Endothelial cell (in vitro differentiated cells): Measurements from ENCODE around the gene SNN. TPM values are rescaled to one million over a fixed set of nuclear protein-coding genes. Genes with fewer than 3 reads are reported as not detected.

ENCODE experiments used
- DNase-seq: peaks from one replicate; pipeline ENCODE4 v3.0.0; 2021; ENCODE audit warnings: low spot score
- H3K27ac Mint-ChIP-seq: one replicate; pipeline ENCODE4 v1.8.0; 2021; ENCODE audit warnings: mixed read lengths, inconsistent platforms; ENCODE audit not compliant: unreplicated experiment
- H3K27me3 Mint-ChIP-seq: one replicate; pipeline ENCODE4 v1.8.0; 2021; ENCODE audit warnings: mild to moderate bottlenecking, moderate library complexity, mixed read lengths, inconsistent platforms; ENCODE audit not compliant: unreplicated experiment
- H3K36me3 Mint-ChIP-seq: one replicate; pipeline ENCODE4 v1.8.0; 2021; ENCODE audit warnings: mild to moderate bottlenecking, low read depth, mixed read lengths, inconsistent platforms; ENCODE audit not compliant: unreplicated experiment
- H3K4me1 Mint-ChIP-seq: one replicate; pipeline ENCODE4 v1.8.0; 2021; ENCODE audit warnings: mild to moderate bottlenecking, mixed read lengths, inconsistent platforms; ENCODE audit not compliant: unreplicated experiment
- H3K4me3 Mint-ChIP-seq: one replicate; pipeline ENCODE4 v1.8.0; 2021; ENCODE audit warnings: mild to moderate bottlenecking, mixed read lengths, inconsistent platforms; ENCODE audit not compliant: unreplicated experiment
- H3K9me3 Mint-ChIP-seq: one replicate; pipeline ENCODE4 v1.8.0; 2021; ENCODE audit warnings: mixed read lengths, inconsistent platforms; ENCODE audit not compliant: unreplicated experiment
- CTCF ChIP-seq: fragments of 200-600 bp; sonication (generic); IDR thresholded peaks from one replicate; pipeline ENCODE4 v1.5.0; 2021; ENCODE audit warnings: antibody characterized with exemption; ENCODE audit not compliant: unreplicated experiment
- total RNA-seq: library from RNA; stranded (reverse); fragmentation: NEBNext Ultra II Directional; extraction: Animal tissue kit (Norgen Biotek cat#: 25700); gene quantifications from one replicate; pipeline ENCODE4 v1.2.1, GENCODE V29; 2021; ENCODE audit not compliant: unreplicated experiment

Gene SNN
- total RNA-seq, 1 donor from 2014 or later: 163 TPM

GRCh38 chr16:11687601-11688519 is 19.6 kb downstream of the SNN start:
- H3K4me3 Mint-ChIP-seq: no peak overlapping the region
- no peak for DNase-seq
- H3K4me1 Mint-ChIP-seq: no peaks in the 10 kb centered on the region
- TF ChIP-seq CTCF: no peak
- H3K9me3 Mint-ChIP-seq: no peaks in the 10 kb centered on the region
- peaks cover 38% of the 10 kb centered on the region for H3K36me3 Mint-ChIP-seq
- no peaks in the 10 kb centered on the region for H3K27me3 Mint-ChIP-seq
- H3K27ac Mint-ChIP-seq: no peak overlapping the region

GRCh38 chr16:11688520-11688886 is 20.2 kb downstream of the SNN start:
- no peak for DNase-seq
- peaks cover 40% of the 10 kb centered on the region for H3K36me3 Mint-ChIP-seq
- H3K27me3 Mint-ChIP-seq: no peaks in the 10 kb centered on the region
- no peaks in the 10 kb centered on the region for H3K9me3 Mint-ChIP-seq
- no peak overlapping the region for H3K4me3 Mint-ChIP-seq
- no peak for TF ChIP-seq CTCF
- H3K4me1 Mint-ChIP-seq: no peaks in the 10 kb centered on the region
- H3K27ac Mint-ChIP-seq: no peak overlapping the region

GRCh38 chr16:11689031-11689840 is 21.0 kb downstream of the SNN start:
- Mint-ChIP-seq H3K27me3 (no peaks in the 10 kb centered on the region), H3K9me3 (no peaks in the 10 kb centered on the region), H3K4me3 (no peak overlapping the region), H3K36me3 (peaks cover 34% of the 10 kb centered on the region), H3K4me1 (no peaks in the 10 kb centered on the region), H3K27ac (no peak overlapping the region)
- no peak for TF ChIP-seq CTCF
- no peak for DNase-seq

GRCh38 chr16:11691235-11691634 is 23.0 kb downstream of the SNN start:
- Mint-ChIP-seq H3K27ac (no peak overlapping the region), H3K9me3 (no peaks in the 10 kb centered on the region), H3K4me3 (no peak overlapping the region), H3K27me3 (peaks cover 1% of the 10 kb centered on the region), H3K36me3 (peaks cover 35% of the 10 kb centered on the region), H3K4me1 (no peaks in the 10 kb centered on the region)
- no peak for DNase-seq
- no peak for TF ChIP-seq CTCF
